WTC11 (cell line): ENCODE results near the gene SLC30A1.

Experiments used
- CREB1 ChIP-seq: sonication (generic); formaldehyde crosslinking; IDR thresholded peaks from 2 replicates; pipeline ENCODE4 v1.8.0; 2023; ENCODE audit warnings: mild to moderate bottlenecking, missing genetic modification reagents
- NR3C1 ChIP-seq: sonication (generic); formaldehyde crosslinking; conservative IDR thresholded peaks from 2 replicates; pipeline ENCODE4 v1.8.1; 2023; ENCODE audit warnings: low read depth, mild to moderate bottlenecking, missing genetic modification reagents
- SP1 ChIP-seq: sonication (generic); formaldehyde crosslinking; conservative IDR thresholded peaks from 2 replicates; pipeline ENCODE4 v1.8.1; 2022; ENCODE audit warnings: missing genetic modification reagents
- TEAD4 ChIP-seq: sonication (generic); formaldehyde crosslinking; IDR thresholded peaks from 2 replicates; pipeline ENCODE4 v1.8.0; 2022; ENCODE audit warnings: mild to moderate bottlenecking, missing genetic modification reagents
- TF ChIP-seq, protein P1 (sequence below): fragments of 200-600 bp; IDR thresholded peaks from 2 replicates; pipeline ENCODE4 v1.8.0; 2022; ENCODE audit warnings: antibody characterized with exemption

DNA sequence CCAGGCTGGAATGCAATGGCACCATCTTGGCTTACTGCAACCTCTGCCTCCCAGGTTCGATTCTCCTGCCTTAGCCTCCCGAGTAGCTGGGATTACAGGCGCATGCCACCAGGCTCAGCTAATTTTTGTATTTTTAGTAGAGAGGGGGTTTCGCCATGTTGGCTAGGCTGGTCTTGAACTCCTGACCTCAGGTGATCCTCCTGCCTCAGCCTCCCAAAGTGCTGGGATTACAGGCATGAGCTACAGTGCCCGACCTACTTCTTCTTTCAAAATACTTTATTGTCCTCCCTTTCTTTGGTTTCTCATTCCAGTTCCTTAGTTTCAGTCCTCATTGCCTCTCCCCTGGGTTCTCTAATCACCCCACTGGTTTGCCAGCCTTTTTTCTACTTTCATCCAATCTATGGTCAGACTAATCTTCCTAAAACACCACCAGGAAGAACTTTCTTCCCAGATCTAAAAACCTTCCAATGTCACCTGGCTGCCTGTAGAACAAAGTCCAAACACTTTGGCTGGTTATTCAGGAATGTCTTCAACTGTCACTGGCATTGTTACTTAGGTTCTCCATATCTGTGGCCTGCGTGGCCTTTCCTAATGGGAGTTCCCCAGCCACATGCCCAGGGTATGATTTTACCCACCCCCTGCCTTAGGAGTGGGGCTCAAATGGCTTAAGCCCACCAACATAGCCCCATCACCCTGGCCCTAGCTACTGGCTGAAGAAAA is 29.0 kb upstream of the SLC30A1 start:
- TF ChIP-seq, protein P1, sequence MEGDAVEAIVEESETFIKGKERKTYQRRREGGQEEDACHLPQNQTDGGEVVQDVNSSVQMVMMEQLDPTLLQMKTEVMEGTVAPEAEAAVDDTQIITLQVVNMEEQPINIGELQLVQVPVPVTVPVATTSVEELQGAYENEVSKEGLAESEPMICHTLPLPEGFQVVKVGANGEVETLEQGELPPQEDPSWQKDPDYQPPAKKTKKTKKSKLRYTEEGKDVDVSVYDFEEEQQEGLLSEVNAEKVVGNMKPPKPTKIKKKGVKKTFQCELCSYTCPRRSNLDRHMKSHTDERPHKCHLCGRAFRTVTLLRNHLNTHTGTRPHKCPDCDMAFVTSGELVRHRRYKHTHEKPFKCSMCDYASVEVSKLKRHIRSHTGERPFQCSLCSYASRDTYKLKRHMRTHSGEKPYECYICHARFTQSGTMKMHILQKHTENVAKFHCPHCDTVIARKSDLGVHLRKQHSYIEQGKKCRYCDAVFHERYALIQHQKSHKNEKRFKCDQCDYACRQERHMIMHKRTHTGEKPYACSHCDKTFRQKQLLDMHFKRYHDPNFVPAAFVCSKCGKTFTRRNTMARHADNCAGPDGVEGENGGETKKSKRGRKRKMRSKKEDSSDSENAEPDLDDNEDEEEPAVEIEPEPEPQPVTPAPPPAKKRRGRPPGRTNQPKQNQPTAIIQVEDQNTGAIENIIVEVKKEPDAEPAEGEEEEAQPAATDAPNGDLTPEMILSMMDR: no peak
- TF ChIP-seq TEAD4 (no peak), CREB1 (CRISPR knock-in tag) (no peak), NR3C1 (CRISPR knock-in tag) (no peak), SP1 (CRISPR knock-in tag) (no peak)
